Measurements from ENCODE around the gene E2F2. TPM values are rescaled to one million over a fixed set of nuclear protein-coding genes. Genes with fewer than 3 reads are reported as not detected.

The E2F2 gene
- total RNA-seq, 1 experiment from 2014 or later = 8.1 TPM

GRCh38 chr1:23558872-23559135 lies 27.8 kb upstream of the E2F2 start:
- no peak for TF ChIP-seq CTCF (IDR thresholded peaks at IDR 0.05; ENCODE audit: unreplicated experiment)
- Mint-ChIP-seq H3K4me3 (ENCODE audit: low read depth, unreplicated experiment) (peak overlapping the region; percentile 93), H3K4me1 (ENCODE audit: low read depth, unreplicated experiment) (peaks cover 69% of the 10 kb centered on the region), H3K27me3 (ENCODE audit: unreplicated experiment) (no peaks in the 10 kb centered on the region), H3K36me3 (ENCODE audit: insufficient read depth, unreplicated experiment) (peaks cover 48% of the 10 kb centered on the region), H3K27ac (ENCODE audit: unreplicated experiment) (peak overlapping the region; percentile 88), H3K9me3 (ENCODE audit: low read depth, unreplicated experiment) (no peaks in the 10 kb centered on the region)
- CTCF ChIA-PET = interaction anchor here (1.6 to 2.4 kb wide), 3 partner anchors 18 to 79 kb away, joined by 5 to 6 read pairs (median 6); no protein-coding TSS in a partner anchor
- BruUV-seq (replicated peaks) = no TSS peak
- no peak for DNase-seq
- intact Hi-C loops (cut with micrococcal nuclease; ENCODE audit: unreplicated experiment) = no loop called here

- Mint-ChIP-seq H3K4me3 (ENCODE audit: low read depth, unreplicated experiment) (peak overlapping the region; percentile 93), H3K4me1 (ENCODE audit: low read depth, unreplicated experiment) (peaks cover 65% of the 10 kb centered on the region), H3K36me3 (ENCODE audit: insufficient read depth, unreplicated experiment) (peaks cover 45% of the 10 kb centered on the region), H3K27ac (ENCODE audit: unreplicated experiment) (peak overlapping the region; percentile 88), H3K27me3 (ENCODE audit: unreplicated experiment) (no peaks in the 10 kb centered on the region), H3K9me3 (ENCODE audit: low read depth, unreplicated experiment) (no peaks in the 10 kb centered on the region)
- CTCF ChIA-PET = interaction anchor here (0.6 to 2.4 kb wide), 4 partner anchors 19 to 1464 kb away, joined by 4 to 6 read pairs (median 6); no protein-coding TSS in a partner anchor
- no peak for TF ChIP-seq CTCF (IDR thresholded peaks at IDR 0.05; ENCODE audit: unreplicated experiment)
- intact Hi-C loops (cut with micrococcal nuclease; ENCODE audit: unreplicated experiment) = no loop called here
- TSS peak; percentile 61 for BruUV-seq (replicated peaks)
- peak; percentile 40 for DNase-seq
These were observed 27.3 kb upstream of the E2F2 start for GRCh38 chr1:23558140-23558871.

GRCh38 chr1:23557471-23558124 lies 26.6 kb upstream of the E2F2 start:
- BruUV-seq (replicated peaks) = no TSS peak
- TF ChIP-seq CTCF (IDR thresholded peaks at IDR 0.05; ENCODE audit: unreplicated experiment) = no peak
- peak overlapping the region; percentile 93 for H3K4me3 Mint-ChIP-seq (ENCODE audit: low read depth, unreplicated experiment)
- peaks cover 61% of the 10 kb centered on the region for H3K4me1 Mint-ChIP-seq (ENCODE audit: low read depth, unreplicated experiment)
- intact Hi-C loops (cut with micrococcal nuclease; ENCODE audit: unreplicated experiment) = no loop called here
- peaks cover 43% of the 10 kb centered on the region for H3K36me3 Mint-ChIP-seq (ENCODE audit: insufficient read depth, unreplicated experiment)
- CTCF ChIA-PET = interaction anchor here (2.4 kb wide), 1 partner anchor 80 kb away, joined by 6 read pairs; no protein-coding TSS in a partner anchor
- DNase-seq = no peak
- H3K9me3 Mint-ChIP-seq (ENCODE audit: low read depth, unreplicated experiment) = no peaks in the 10 kb centered on the region
- no peaks in the 10 kb centered on the region for H3K27me3 Mint-ChIP-seq (ENCODE audit: unreplicated experiment)
- H3K27ac Mint-ChIP-seq (ENCODE audit: unreplicated experiment) = peak overlapping the region; percentile 88

- Mint-ChIP-seq H3K27ac (ENCODE audit: unreplicated experiment) (peak overlapping the region; percentile 33), H3K27me3 (ENCODE audit: unreplicated experiment) (no peaks in the 10 kb centered on the region), H3K4me1 (ENCODE audit: low read depth, unreplicated experiment) (peaks cover 56% of the 10 kb centered on the region), H3K9me3 (ENCODE audit: low read depth, unreplicated experiment) (no peaks in the 10 kb centered on the region), H3K4me3 (ENCODE audit: low read depth, unreplicated experiment) (peak overlapping the region; percentile 93), H3K36me3 (ENCODE audit: insufficient read depth, unreplicated experiment) (peaks cover 43% of the 10 kb centered on the region)
- CTCF ChIA-PET = no interaction called here
- no peak for DNase-seq
- no TSS peak for BruUV-seq (replicated peaks)
- no peak for TF ChIP-seq CTCF (IDR thresholded peaks at IDR 0.05; ENCODE audit: unreplicated experiment)
- intact Hi-C loops (cut with micrococcal nuclease; ENCODE audit: unreplicated experiment) = no loop called here
These were observed 25.8 kb upstream of the E2F2 start for GRCh38 chr1:23556635-23557470.
